D721Med (cell line): ENCODE data around the gene FLT3.

Source experiments
- DNase-seq: peaks from one replicate; pipeline ENCODE4 v3.0.0; 2011; ENCODE audit warnings: low spot score; ENCODE audit not compliant: insufficient read length
- FAIRE-seq: peaks from 2 replicates; lab custom pipeline; 2011; peaks lifted over from hg19 to GRCh38; lab: Jason Lieb, UNC
- TF ChIP-seq, protein P1 (sequence below): IDR thresholded peaks from 2 replicates; pipeline ENCODE4 v1.5.1; 2012; ENCODE audit warnings: mild to moderate bottlenecking, control low read depth; ENCODE audit not compliant: insufficient read depth; ENCODE audit errors: missing control alignments

The FLT3 gene

DNA sequence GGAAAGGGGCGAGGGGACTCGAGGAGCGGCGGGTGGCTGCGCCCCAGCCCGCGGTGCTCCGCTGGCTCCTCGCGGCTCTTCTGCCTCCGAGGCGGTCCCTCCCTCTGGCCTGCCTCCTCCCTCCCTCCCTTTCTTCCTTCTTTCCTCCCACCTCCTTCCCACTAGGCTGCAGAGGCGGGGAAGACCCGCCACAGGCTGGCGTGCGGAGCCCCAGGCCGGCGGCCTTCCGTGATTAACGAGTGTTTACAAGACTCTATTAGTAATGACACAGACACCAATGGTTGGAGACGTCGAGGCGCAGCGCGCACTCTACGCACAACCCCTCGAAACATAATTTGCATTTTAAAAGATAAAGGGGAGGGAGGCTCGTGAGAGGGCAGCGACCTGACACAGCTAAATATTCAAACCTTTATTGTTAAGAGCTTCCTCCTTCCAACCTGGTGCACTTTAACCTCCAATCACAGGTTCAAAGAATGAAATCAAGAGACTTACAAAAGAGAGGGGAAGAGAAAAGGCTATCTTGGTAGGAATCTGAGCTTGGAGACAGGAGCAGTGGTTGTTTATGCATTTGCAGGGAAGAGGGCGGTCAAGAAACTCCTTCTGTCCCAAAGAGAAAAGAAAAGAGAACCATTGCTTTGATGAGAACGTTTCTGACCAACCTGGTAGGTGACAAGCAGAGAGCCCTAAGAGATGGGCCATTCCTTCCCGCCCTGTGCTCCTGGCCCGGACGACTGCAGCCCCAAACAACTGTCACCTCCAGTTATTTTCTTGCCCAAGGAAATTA is 131.1 kb downstream of the FLT3 start, which contains the start of gene CDX2:
TSS of gene CDX2 (minus strand) at position 234 of the 784 bp plus-strand sequence. CDS start 309 bp downstream, outside the sequence.
- TF ChIP-seq, protein P1, sequence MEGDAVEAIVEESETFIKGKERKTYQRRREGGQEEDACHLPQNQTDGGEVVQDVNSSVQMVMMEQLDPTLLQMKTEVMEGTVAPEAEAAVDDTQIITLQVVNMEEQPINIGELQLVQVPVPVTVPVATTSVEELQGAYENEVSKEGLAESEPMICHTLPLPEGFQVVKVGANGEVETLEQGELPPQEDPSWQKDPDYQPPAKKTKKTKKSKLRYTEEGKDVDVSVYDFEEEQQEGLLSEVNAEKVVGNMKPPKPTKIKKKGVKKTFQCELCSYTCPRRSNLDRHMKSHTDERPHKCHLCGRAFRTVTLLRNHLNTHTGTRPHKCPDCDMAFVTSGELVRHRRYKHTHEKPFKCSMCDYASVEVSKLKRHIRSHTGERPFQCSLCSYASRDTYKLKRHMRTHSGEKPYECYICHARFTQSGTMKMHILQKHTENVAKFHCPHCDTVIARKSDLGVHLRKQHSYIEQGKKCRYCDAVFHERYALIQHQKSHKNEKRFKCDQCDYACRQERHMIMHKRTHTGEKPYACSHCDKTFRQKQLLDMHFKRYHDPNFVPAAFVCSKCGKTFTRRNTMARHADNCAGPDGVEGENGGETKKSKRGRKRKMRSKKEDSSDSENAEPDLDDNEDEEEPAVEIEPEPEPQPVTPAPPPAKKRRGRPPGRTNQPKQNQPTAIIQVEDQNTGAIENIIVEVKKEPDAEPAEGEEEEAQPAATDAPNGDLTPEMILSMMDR: no peak
- DNase-seq (no peak), FAIRE-seq (no peak)

DNA sequence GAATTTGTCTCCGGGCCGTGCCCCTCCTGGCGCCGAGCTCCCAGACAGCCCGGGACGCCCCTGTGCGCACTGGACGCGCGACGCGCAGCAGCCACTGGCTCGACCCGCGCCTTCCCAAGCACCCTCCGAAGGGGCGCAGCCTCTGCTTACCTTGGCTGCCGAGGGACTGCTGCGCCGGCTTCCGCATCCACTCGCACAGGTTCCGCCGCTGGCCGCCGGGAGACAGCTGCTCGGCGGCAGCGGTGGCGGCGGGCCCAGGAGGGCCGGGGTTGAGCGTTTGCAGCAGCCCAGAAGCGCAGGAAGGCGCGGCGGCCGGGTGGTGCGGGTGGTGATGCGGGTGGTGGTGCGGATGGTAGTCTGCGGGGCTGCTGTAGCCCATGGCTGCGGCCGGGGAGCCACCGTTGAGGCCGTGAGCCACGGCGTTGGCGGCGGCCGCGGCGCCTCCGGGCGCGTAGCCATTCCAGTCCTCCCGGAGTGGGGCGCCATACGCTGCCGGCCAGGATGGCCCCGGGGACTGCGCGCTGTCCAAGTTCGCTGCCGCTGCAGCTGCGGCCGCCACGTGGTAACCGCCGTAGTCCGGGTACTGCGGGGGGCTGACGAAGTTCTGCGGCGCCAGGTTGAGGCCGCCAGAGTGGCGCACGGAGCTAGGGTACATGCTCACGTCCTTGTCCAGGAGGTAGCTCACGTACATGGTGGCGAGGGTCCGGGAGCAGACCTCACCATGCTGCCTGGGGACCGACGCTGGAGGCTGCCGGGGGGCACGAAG is 131.9 kb downstream of the FLT3 start:
- TF ChIP-seq, protein P1: no peak
- DNase-seq (no peak), FAIRE-seq (no peak)

DNA sequence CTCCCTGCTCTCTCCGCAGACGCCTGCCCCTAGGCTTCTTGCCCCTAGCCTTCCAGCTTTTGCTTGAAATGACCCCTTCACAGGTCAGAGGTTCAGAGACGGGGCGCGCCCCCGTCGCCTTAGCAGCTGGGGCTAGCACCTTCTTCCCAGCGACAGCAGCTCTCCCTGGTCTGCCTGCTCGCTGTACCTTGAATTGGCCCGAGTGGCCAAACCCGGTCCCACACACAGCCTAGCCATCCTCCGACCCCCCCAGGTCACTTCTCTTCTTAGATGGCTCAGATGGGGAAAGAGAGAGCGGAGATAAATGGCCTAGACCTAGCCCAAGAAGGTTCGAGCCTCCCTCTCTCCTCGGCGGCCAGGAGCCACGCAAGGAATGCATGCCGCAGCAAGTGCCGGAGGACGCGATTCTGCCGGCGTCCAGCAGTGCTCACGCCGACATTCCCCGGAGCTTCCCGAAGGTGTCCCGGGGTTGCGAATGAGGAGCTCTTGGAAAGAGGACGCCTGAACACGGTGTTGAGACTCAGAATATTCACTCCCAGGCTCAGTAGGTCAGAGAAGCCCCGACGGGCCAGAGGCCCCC is 132.6 kb downstream of the FLT3 start:
- TF ChIP-seq, protein P1: no peak
- no peak for DNase-seq
- FAIRE-seq: no peak

DNA sequence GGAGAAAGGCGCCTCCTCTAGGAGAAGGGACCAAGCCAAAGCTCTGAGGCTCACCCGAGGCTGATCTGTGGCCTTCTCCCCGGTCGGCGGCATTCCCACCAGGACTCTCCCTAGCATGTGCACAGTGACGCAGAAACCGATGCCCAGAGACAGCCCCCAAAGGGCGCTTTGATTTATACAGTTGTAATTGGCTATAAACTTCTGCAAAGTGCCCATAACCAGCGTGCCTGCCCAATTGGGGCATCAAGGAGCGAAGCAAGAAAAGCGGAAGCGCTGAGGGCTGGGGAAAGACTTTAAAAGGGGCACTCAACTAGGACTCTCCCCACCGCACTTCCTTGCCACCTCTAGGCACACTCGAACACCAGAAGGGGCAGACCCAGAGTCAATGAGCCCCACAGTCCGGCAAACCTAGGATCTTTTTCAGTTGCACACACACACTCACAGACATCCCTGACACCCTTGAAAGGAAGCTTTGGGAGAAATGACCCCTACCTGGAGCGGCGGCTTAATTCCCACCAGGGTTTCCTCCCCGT is 133.1 kb downstream of the FLT3 start:
- TF ChIP-seq, protein P1: no peak
- no peak for FAIRE-seq
- no peak for DNase-seq

DNA sequence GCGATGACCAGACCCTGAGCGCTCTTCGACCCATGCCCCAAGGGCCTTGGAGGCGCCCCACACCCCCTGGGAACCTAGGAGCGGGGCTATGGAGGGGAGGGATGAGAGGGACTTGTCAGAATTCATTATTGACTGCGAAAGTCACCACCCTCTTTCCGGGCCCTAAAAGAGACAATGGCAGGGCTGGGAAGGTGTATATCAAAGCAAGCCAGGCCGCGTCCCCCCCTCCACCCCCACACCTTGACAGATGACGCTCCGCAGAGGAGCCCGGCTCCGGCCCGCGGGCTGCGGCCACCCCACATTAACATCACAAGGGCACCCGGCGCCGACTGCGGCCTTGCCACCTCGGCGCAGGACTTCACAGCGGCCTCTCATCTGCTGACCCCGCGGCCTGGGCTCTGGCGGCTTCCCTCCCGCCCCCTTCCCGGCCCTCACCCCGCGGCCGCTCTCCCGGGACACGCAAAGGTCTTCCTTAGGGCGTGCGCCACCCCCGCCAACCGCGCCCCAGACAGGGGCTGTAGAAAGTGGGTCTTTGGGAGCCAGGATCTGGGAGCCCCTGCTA is 133.7 kb downstream of the FLT3 start:
- TF ChIP-seq, protein P1: no peak
- no peak for FAIRE-seq
- DNase-seq: no peak

DNA sequence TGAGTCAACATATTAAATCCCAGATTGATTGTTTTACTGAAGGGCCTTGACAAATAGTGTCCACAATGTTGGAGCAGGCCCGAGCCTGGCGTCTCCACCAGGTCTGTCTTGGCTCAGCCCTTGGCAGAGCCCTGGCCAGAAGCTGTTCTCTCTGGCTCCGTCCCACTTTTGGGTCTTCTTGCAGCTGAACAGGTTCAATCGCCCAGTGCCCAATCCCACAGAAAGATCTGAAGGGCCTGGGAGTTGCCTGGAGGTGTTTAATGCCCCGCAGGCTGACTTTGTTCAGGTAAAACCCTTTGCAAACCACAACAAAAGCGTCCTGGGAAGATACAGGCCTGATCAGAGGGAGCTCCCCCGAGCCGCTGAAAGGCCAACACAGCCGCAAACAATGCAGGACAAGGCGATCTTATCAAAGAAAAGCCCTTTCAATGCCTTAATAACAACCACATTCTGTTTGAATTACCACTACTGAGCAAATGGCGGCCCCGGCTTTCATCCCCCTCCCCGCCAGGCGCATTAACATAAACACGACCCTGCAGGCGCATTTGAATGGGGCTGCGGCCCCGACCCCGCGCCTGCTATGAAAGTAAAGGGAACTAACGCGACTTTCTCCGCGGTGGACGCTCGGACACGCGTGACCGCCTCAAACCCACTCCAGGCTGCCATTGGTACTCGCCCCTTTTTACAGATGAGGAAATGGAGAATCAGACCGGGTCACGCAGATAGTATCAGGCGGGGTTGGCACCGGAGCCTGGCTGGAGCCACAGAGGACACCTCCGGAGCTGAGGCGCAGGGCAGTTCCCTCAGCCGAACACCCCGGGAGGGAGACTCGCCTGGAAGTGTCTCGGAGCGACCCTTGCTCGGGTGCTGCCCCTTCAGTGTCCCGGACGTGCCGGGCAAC is 134.4 kb downstream of the FLT3 start:
- no peak for FAIRE-seq
- no peak for DNase-seq

More for the DNA sequence above, 134.4 kb downstream of the FLT3 start:
- TF ChIP-seq, protein P1: no peak
